Forelimb muscle (tissue), 1 donor: Measurements from ENCODE around the gene CNTNAP4. TPM values are rescaled to one million over a fixed set of nuclear protein-coding genes. Genes with fewer than 3 reads are reported as not detected.

Experiments used
- DNase-seq: peaks from one replicate; pipeline ENCODE4 v3.0.0-alpha.2; 2013; ENCODE audit warnings: low read depth
- polyA plus RNA-seq: library from polyadenylated mRNA; unstranded; fragments of 120-200 nt; gene quantifications from one replicate; pipeline ENCODE4 v1.2.1, GENCODE V29; 2013; ENCODE audit not compliant: insufficient read length

The CNTNAP4 gene
- polyA plus RNA-seq, 1 donor: 9.6 TPM

- no peak for DNase-seq
Measured at GRCh38 chr16:76309639-76310335, 32.6 kb downstream of the CNTNAP4 start.

DNA sequence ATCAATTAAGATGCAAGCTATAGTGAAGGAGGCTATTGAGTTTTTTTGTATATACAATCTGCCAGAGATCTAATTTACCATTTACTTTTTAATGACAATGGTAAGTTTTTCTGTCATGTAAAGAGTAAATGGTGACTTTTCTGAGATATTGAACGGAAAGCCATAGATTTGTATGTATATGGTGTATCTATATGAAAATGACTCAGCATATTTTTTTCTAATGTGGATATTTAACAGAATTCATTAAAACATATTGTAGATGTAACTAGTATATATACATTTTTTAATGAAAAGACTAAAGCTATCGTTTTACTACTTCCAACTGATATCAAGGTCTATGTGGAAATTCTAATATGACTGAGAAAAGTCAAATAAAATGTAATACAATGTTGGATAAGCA is 34.1 kb downstream of the CNTNAP4 start:
- DNase-seq: no peak

DNA sequence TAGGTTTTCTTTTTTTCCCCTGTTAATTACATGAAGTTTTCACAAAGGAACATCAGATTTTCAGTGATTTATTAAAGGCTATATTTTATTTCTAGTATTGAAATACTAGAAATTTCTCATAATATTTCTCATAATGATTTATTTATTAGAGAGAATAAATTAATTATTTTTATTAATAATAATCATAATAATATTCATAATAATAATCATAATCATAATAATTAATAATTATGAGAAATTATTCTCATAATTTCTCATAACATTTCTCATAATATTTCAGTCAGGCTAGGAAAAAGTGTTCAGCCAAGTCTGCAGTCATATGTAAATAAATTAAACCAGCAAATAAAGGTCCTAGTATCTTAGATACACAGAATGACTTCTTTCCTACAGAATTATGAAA is 41.4 kb downstream of the CNTNAP4 start:
- no peak for DNase-seq

DNA sequence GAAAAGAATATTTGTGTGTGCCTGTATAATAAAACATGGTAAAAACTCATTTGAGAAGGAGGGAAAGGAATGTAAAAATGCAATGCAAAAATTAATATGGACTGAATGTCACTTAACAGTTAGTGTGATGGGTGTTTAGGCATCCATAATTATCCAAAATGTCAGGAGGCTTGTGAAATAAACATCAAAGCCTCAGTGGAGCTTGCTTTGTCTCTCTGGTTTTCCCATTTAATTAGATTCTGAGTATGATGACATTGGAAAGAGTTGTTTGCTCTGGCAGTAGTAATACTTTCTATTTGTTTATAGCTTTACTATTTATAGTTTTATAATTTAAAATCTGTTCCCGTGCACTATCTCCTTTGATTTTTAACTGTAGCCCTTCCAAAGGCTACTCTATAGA is 51.9 kb downstream of the CNTNAP4 start:
- no peak for DNase-seq

GRCh38 chr16:76335180-76335974 is 58.2 kb downstream of the CNTNAP4 start:
- no peak for DNase-seq

GRCh38 chr16:76336112-76336511 is 58.9 kb downstream of the CNTNAP4 start:
- no peak for DNase-seq

DNA sequence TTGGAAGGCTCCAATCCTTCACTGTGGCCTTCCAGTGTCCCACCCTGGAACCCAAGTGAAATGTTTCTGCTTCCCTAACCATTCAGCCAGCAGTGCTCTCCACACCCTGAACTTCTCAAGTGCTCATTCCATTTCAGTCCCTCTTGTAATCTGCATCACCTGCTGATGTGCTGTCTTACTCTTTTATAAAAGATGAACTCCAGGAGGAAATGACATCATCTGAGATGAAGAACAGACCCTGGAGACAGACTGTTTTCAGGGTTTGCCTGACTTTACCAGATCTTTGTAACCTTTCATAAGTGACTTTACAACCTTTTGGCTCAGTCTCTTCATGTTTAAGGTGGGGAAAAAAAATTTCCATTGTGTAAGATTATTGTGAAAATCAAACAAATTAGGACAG is 61.3 kb downstream of the CNTNAP4 start:
- DNase-seq: no peak

GRCh38 chr16:76343769-76344168 is 66.6 kb downstream of the CNTNAP4 start:
- no peak for DNase-seq

DNA sequence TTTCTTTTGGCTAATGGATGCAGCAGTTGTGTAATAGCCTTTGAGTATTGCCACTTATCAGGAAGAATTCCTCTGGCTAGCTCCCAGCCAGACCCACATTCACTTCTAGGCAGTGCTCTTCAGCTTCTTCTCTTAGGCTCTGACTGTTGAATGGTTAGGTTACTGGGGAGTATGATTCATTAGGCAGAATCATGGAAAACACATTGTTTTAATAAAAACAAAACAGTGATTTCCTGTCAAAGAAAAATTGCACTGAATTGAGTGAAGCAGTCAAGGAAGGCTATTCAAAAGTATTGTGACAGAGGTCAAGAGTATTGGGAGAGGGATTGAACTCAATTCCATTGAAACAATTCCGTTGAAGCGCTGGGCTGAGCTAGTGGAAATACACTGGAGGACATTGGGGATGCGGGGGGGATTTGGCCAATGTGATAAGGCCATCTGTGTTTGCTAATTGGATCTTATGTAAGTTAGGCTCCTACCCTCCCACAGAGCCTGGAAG is 68.0 kb downstream of the CNTNAP4 start:
- DNase-seq: peak; percentile 53

GRCh38 chr16:76346210-76346609 is 69.0 kb downstream of the CNTNAP4 start:
- no peak for DNase-seq

DNA sequence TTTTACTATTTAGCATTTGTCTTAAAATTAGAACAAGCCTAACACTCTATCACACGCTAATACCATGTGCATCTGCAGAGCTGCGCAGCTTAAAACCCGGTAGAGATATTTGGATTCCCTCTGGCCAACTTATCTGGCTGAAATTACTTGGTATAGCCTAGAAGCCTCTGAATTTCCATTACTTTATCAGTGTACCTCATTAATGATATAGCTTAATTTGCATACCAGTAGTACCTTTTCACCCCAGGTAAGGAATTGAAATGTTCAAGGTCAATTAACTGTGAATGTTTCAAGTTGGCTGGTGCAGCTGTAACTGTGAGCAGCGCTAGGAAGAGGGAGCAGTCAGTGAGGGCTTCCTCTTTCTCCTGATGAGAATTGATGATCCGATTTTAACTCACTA is 74.2 kb downstream of the CNTNAP4 start:
- DNase-seq: no peak

DNA sequence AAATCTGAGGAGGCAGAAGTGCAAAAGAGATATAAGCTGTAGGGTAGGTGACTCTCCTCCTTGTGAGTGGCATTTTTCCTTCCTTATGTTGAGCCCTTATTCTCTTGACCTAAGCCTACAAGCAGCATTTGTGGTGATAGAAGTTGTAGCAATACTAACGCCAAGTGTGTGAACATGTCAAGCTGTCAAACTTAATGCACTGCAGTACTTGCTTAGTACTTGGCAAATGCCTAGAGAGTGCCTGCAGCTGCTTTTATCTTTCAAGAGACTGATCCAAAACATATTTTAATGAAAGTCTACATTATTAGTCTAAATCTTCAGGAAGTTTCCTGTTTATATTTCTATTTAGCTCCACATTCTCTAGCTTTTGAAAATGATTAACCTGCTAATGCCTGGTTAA is 83.2 kb downstream of the CNTNAP4 start:
- DNase-seq: no peak

GRCh38 chr16:76370344-76370743 is 93.1 kb downstream of the CNTNAP4 start:
- no peak for DNase-seq

- DNase-seq: no peak
Measured at GRCh38 chr16:76371441-76371840, 94.2 kb downstream of the CNTNAP4 start.

DNA sequence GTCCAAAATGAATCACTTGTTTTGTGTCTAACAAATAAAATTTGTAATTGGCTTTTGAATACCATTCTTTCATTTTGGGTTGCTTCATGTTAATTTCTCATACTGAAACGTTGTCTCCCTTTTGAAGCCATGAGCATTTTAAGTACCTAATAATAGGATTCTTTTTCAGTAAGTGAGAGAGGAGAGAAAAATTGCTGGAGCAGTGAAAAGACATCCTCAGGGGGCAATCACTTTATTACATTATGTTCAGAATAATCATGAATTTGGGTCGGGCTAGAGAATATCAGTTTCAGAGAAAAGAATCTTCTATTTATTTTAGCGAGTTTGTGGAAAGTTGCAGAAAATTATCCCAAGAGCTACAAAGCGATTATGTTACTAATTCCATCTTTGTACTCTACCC is 96.8 kb downstream of the CNTNAP4 start:
- DNase-seq: no peak

DNA sequence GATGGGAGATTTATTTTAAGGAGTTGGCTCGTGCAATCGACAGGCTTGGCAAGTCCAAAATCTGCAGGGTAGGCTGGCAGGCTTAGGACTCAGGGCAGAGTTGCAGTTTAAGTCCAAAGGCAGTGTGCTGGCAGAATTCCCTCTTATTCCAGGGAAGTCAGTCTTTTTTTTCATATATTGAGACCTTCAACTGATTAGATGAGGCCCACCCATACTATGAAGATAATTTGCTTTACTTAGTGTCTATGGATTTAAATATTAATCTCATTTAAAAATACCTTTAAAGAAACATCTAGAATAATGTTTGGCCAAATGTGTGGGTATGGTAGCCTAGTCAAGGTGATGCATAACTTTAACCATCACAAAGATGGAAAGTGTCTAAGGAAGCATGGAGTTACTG is 99.8 kb downstream of the CNTNAP4 start:
- no peak for DNase-seq

DNA sequence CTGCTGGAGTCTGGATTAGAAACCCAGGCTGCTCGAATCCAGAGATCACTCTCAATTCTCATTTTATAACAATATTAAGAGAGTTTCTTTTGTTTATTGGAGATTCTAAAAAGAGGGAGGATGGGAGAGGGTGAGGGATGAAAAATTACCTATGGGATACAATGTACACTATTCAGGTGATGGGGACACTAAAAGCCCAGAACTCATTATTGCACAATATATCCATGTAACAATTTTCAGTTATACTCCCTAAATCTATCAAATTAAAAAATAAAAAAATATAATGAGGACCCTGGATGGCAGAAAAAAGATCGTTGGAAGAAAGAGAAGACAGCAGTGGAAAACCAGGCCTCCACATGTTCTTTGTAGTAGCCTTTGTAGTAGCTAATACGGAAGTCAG is 100.8 kb downstream of the CNTNAP4 start:
- no peak for DNase-seq

GRCh38 chr16:76381096-76381495 is 103.9 kb downstream of the CNTNAP4 start:
- DNase-seq: no peak

DNA sequence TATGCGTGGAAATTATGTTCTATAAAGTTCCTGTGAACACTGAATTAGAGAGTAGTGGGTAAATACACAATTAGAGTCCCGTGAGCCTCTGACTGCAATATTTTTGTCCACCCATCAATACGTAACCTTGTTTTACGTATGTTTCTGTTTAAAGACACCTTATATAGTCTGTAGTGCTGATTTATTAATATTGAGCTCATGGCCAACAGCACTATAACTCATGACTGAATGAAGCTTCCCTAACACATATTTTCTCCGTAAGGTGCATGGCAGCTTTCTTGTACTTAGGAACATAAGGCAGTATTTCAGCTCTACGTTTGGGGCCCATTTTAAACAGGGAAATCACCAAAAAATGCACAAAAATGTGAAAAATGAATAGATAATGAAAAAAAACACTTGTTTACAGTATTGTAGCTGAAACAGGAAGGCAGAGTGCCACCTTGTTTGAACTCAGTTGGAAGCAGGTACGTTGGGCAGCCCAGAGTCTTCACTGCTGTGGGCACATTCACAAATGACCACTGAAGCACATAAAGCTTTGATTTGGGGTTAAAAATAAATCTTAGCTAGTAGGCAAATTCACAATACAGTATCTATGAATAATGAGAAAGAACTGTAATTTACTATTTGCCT is 108.5 kb downstream of the CNTNAP4 start:
- no peak for DNase-seq

- no peak for DNase-seq
Measured at GRCh38 chr16:76386784-76387183, 109.6 kb downstream of the CNTNAP4 start.

- DNase-seq: no peak
Measured at GRCh38 chr16:76387994-76388393, 110.8 kb downstream of the CNTNAP4 start.

DNA sequence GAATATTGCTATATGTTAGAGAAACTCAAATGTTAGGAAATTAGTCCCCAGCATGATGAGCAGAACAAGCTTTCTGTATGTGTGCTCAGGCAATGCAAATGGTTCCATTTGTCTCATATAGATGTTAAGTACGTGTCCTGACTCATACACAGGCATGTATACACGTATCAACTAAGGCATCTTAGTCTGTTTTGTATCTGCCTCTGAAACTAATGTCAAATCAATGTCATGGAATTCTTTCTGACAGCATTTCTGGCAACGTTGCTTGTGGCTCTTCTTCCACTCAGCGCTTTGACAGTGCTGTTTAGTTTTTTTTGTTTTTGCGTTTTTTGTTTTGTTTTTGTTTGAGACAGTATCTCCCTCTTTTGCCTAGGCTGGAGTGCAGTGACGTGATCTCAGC is 111.9 kb downstream of the CNTNAP4 start:
- no peak for DNase-seq

GRCh38 chr16:76390476-76390875 is 113.3 kb downstream of the CNTNAP4 start:
- DNase-seq: no peak
